ENCODE data around the gene MYL10. TPM values are rescaled to one million over a fixed set of nuclear protein-coding genes. Genes with fewer than 3 reads are reported as not detected.

MYL10 gene
- total and polyA plus RNA-seq, 2 of the 13 experiments (the other 11 are each of a cell fraction or from before 2014, with no cell fraction given): not detected

- TF ChIP-seq ZNF512 (CRISPR knock-in tag; IDR thresholded peaks at IDR 0.05): no peak
Measured at GRCh38 chr7:101676956-101677355, 47.9 kb upstream of the MYL10 start (continued).

GRCh38 chr7:101676062-101676598 is 47.0 kb upstream of the MYL10 start:
- ChIA-PET POLR2A (no interaction called here), CTCF (ENCODE audit: low intra/inter-chr PET ratio, low total read pairs) (no interaction called here)
- intact Hi-C loops (cut with micrococcal nuclease; ENCODE audit: unreplicated experiment) (no loop called here), in situ Hi-C loops (cut with HindIII; ENCODE audit: extremely low pct_ligation_motif_present, low pct_unique_long_range_greater_than_20kb) (loop anchor here (25.0 kb wide), 1 partner anchor 586 kb away; no protein-coding TSS in a partner anchor)
- no peak for DNase-seq (ENCODE audit: low spot score)
- Histone ChIP-seq H2AFZ (ENCODE audit: low read length) (no peak overlapping the region), H4K20me1 (ENCODE audit: insufficient read depth, low read length) (no peaks in the 10 kb centered on the region), H3K27ac (ENCODE audit: extremely low read length, insufficient read depth, low read length) (no peak overlapping the region), H3K9ac (ENCODE audit: insufficient read depth, low read depth, low read length) (no peak overlapping the region), H3K4me1 (ENCODE audit: insufficient read depth, low read length) (no peaks in the 10 kb centered on the region), H3K36me3 (replicated peaks in 1 of 2; ENCODE audit: control insufficient read depth in 1 of 2, insufficient read depth in 2 of 2, low read length in 2 of 2) (no peaks in the 10 kb centered on the region), H3K9me3 (ENCODE audit: low read length) (no peaks in the 10 kb centered on the region), H3K4me3 (replicated peaks in 1 of 3; ENCODE audit: insufficient read depth in 1 of 3, low read depth in 2 of 3, low read length in 3 of 3) (no peak overlapping the region), H3K4me2 (ENCODE audit: low read depth, low read length) (no peak overlapping the region), H3K27me3 (ENCODE audit: control insufficient read depth in 1 of 2, insufficient read depth in 2 of 2, low read length in 2 of 2) (no peaks in the 10 kb centered on the region; a peak in 1 of 5 replicates), H3K79me2 (ENCODE audit: insufficient read depth, low read length) (no peaks in the 10 kb centered on the region)
- ATAC-seq: no peak
- FAIRE-seq: no peak
- 65% methylated on average over 13 of the region's 16 CpGs for WGBS (ENCODE audit: low lambda C conversion rate)
- BruUV-seq (replicated peaks): no TSS peak
- TF ChIP-seq EZH2 (conservative IDR thresholded peaks at IDR 0.05; ENCODE audit: low read depth, low read length) (no peak), SP4 (CRISPR knock-in tag; IDR thresholded peaks at IDR 0.05) (no peak), ZNF687 (CRISPR knock-in tag; IDR thresholded peaks at IDR 0.05) (no peak), ZNF292 (CRISPR knock-in tag; IDR thresholded peaks at IDR 0.05; ENCODE audit: borderline replicate concordance, low read depth) (no peak), TCF12 (IDR thresholded peaks at IDR 0.05) (no peak), TCF12 (CRISPR knock-in tag; IDR thresholded peaks at IDR 0.05) (no peak), ZBED4 (CRISPR knock-in tag; IDR thresholded peaks at IDR 0.05; ENCODE audit: borderline replicate concordance) (no peak), KMT2B (CRISPR knock-in tag; IDR thresholded peaks at IDR 0.05) (no peak), USF2 (IDR thresholded peaks at IDR 0.05; ENCODE audit: low read depth, low read length) (no peak), USF2 (CRISPR knock-in tag; IDR thresholded peaks at IDR 0.05; ENCODE audit: borderline replicate concordance) (no peak)

Measured in HepG2 (cell line).